ENCODE data around the gene PSD2.

- TF ChIP-seq POLR2AphosphoS5 (IDR thresholded peaks at IDR 0.05) (no peak), POLR2A (IDR thresholded peaks at IDR 0.05) (no peak), CTCF (IDR thresholded peaks at IDR 0.05) (no peak), EP300 (IDR thresholded peaks at IDR 0.05) (no peak)
Observed at GRCh38 chr5:139885172-139885856, 89.7 kb downstream of the PSD2 start.

All from sigmoid colon (tissue), 4 donors.